Lower leg skin (tissue), 4 donors: ENCODE measurements around the gene GALR2. TPM values are rescaled to one million over a fixed set of nuclear protein-coding genes. Genes with fewer than 3 reads are reported as not detected.
"Not testable (repeated sequence)": the region's sequence is repeated elsewhere in the genome, so short reads cannot be mapped to it uniquely, and the experiment has no call there.

Experiments
- DNase-seq, 2 donors: peaks; one replicate each; pipeline ENCODE4 v3.0.0-alpha.2; 2019; ENCODE audit warnings: low spot score in 2 of 2
- H3K4me3 ChIP-seq: fragments of 200-600 bp; sonication (generic); 2 replicates; pipeline ENCODE4 v1.5.1; 2017; ENCODE audit warnings: mild to moderate bottlenecking, low read depth; ENCODE audit not compliant: poor library complexity, severe bottlenecking
- POLR2A ChIP-seq, 2 donors: fragments of 450-650 bp; IDR thresholded peaks; one replicate each; pipeline ENCODE4 v1.6.1; 2016 to 2017; ENCODE audit warnings: antibody characterized with exemption in 2 of 2, mild to moderate bottlenecking in 1 of 2, moderate library complexity in 1 of 2
- WGBS, 2 donors: methylation state at CpG; one replicate each; pipeline ENCODE4 v1.1.5; 2018; 5-methylcytosine and 5-hydroxymethylcytosine counted together
- intact Hi-C: fragments of 100-400 bp; cut with DNase I; formaldehyde crosslinking; loops from one replicate; pipeline ENCODE4 v1.15.0; 2023; ENCODE audit warnings: low total_unique reads
- total RNA-seq, 4 donors: library from RNA; depleted of rRNA; stranded (reverse); fragments of >200 nt; gene quantifications; one replicate each; pipeline ENCODE4 v1.1.0, GENCODE V29; 2016
- TF ChIP-seq, protein P1 (sequence below), 3 donors: fragments of 450-650 bp; IDR thresholded peaks; one replicate each; pipeline ENCODE4 v1.5.1; 2016; ENCODE audit warnings: antibody characterized with exemption in 3 of 3, mild to moderate bottlenecking in 3 of 3, moderate library complexity in 2 of 3

GALR2 gene
- total RNA-seq, 4 donors from 2014 or later: 0.17 to 0.97 TPM; not detected in 2

DNA sequence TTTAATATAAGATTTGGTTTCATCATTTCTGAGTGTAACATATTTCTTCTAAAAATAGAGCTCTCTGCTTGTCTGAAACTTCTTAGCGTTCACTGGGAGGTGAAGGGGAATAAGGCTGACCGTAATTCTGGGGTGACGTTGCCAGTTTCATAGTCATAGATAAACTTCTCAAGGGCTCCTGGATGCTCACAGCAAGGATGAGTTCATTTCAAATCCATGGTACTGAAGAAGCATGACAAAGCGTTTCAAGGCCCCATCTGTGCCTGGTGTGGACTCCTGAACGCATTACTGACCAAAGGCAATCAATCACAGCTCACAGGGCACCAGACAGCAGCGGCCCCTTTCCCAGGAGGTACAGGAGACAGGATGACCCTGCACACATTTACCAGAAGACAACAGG lies 35.5 kb upstream of the GALR2 start:
- DNase-seq: no peak
- intact Hi-C loops: no loop called here
- no peak overlapping the region for H3K4me3 ChIP-seq
- WGBS, 2 donors: 72 to 87% methylated on average over 6 of the region's 6 CpGs
- TF ChIP-seq POLR2A (IDR thresholded peaks at IDR 0.05): no peak
- TF ChIP-seq, protein P1, sequence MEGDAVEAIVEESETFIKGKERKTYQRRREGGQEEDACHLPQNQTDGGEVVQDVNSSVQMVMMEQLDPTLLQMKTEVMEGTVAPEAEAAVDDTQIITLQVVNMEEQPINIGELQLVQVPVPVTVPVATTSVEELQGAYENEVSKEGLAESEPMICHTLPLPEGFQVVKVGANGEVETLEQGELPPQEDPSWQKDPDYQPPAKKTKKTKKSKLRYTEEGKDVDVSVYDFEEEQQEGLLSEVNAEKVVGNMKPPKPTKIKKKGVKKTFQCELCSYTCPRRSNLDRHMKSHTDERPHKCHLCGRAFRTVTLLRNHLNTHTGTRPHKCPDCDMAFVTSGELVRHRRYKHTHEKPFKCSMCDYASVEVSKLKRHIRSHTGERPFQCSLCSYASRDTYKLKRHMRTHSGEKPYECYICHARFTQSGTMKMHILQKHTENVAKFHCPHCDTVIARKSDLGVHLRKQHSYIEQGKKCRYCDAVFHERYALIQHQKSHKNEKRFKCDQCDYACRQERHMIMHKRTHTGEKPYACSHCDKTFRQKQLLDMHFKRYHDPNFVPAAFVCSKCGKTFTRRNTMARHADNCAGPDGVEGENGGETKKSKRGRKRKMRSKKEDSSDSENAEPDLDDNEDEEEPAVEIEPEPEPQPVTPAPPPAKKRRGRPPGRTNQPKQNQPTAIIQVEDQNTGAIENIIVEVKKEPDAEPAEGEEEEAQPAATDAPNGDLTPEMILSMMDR (IDR thresholded peaks at IDR 0.05): no peak

DNA sequence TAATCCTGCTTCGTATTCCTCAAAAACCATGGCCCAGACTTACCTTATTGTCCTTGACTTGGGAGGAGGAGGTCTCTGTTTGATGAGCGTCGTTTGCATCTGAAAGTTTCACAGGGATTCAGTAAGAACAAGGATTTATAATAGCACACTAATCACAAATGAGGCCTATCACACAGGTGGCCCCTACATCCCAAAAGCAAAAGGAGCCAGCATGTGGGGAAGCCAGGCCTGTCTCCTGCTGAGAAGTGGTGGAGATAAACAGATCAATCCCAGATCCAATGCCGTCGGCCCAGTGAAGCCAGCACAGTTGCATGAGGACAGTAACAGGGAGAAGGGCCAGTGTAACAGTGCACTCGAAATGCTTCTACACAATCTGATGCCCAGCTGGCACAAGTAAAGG lies 34.2 kb upstream of the GALR2 start:
- no peak for DNase-seq
- 69 to 82% methylated on average over 6 of the region's 6 CpGs for WGBS, 2 donors
- TF ChIP-seq POLR2A (IDR thresholded peaks at IDR 0.05): no peak
- TF ChIP-seq, protein P1 (IDR thresholded peaks at IDR 0.05): no peak
- no peak overlapping the region for H3K4me3 ChIP-seq
- intact Hi-C loops: no loop called here

DNA sequence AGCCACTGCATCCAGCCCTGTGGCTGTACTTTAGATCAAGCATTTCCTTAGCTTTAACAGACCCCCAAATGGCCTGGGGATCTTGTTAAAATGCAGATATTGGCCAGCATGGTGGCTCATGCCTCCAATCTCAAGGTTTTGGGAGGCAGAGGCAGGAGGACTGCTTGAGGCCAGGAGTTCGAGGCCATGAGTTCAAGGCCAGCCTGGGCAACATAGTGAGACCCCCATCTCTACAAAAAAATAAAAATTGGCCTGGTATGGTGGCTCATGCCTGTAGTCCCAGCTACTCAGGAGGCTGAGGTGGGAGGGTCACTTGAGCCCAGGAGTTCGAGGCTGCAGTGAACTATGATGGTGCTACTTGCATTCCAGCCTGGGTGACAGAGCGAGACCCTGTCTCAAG lies 31.7 kb upstream of the GALR2 start:
- WGBS, 2 donors: 95 to 96% methylated on average over 3 of the region's 3 CpGs
- DNase-seq: not testable (repeated sequence)

DNA sequence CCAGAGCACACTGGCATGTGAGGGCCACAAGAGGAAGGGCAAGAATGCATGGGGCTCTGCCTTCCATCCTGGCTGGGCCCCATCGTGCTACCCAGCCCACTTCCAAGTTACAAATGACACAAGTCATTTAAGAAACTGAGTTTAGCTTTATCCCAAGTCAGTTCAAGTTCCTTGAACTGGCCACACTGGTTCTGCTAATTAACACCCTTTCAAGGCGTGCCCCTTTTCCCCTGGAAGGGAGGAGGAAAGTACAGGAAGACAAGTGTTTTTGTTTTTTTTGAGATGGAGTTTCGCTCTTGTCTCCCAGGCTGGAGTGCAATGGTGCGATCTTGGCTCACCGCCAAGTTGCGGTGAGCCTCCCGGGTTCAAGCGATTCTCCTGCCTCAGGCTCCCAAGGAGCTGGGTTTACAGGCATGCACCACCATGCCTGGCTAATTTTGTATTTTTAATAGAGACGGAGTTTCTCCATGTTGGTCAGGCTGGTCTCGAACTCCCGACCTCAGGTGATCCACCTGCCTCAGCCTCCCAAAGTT lies 30.0 kb upstream of the GALR2 start:
- intact Hi-C loops, H3K4me3 ChIP-seq: not testable (repeated sequence)

More for the DNA sequence above, 31.7 kb upstream of the GALR2 start:
- H3K4me3 ChIP-seq, intact Hi-C loops: not testable (repeated sequence)

DNA sequence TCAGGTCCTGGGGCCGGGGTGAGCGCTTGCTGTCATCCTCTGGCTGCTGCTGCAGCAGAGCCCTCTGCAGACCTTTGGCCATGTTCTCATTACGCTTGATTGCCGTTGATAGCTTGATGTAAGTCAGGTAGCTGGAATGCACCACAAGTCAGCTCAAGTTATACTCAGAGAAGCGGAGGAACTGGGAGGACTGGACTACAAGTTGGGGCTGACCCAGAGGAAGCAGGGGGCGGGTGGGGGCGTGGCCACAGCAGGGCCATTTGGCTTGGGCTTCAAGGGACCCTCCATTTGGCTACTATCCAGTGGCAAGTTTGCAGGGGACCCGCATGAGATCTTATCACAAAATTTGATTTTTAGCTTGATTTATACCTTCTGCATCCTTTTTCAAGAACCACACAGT lies 28.5 kb upstream of the GALR2 start:
- DNase-seq: no peak
- 73 to 85% methylated on average over 8 of the region's 8 CpGs for WGBS, 2 donors
- intact Hi-C loops: no loop called here
- TF ChIP-seq, protein P1 (IDR thresholded peaks at IDR 0.05): no peak
- no peak for TF ChIP-seq POLR2A (IDR thresholded peaks at IDR 0.05)
- no peak overlapping the region for H3K4me3 ChIP-seq

More for the DNA sequence above, 30.0 kb upstream of the GALR2 start:
- DNase-seq: not testable (repeated sequence)
- 39 to 57% methylated on average over 11 of the region's 11 CpGs for WGBS, 2 donors

DNA sequence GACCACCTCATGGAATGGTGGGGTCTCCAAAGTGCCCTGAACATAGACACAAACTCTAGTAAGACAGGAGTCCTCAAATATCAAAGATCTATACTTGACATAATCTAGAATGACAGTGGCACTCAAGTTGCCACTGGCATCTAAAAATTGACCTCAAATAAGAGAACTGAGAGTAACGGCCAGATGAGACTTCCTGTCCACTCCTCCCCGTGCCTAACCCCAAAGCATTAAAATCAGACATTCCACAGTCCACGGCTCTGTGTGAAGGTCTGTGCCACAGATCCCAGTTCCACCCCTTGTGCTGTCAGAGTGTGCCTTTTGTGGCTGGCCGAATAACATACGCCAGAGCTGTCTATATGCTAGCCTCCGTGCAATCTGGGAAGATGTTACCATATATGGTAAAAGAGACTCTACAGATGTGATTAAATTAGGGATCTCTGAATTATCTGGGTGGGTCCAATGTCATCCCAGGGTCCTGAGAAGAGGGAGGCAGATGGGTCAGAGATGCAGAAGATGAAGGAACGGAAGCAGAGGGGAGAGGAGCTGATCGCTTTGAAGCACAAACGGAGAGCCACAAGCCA lies 26.5 kb upstream of the GALR2 start:
- H3K4me3 ChIP-seq: no peak overlapping the region
- intact Hi-C loops: no loop called here
- no peak for DNase-seq
- TF ChIP-seq, protein P1 (IDR thresholded peaks at IDR 0.05): no peak
- no peak for TF ChIP-seq POLR2A (IDR thresholded peaks at IDR 0.05)
- WGBS, 2 donors: 76 to 87% methylated on average over 9 of the region's 9 CpGs

DNA sequence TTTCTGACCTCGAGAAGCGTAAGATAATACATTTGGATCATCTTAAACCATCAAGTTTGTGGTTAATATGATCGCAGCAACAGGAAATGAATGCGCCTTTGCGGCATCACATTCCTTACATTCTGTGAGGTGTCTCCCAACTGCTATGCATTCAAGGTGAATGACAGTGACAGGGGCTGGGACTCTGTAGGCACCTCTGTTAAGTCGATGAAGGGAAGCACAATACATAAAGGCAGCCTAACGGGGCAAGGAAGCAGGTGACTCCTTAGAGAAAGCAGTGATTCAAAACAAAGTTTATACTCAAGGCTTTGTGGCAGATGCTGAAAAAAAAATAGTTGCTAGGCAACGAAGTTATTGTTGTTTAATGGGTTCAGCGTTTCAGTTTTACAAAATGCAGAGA lies 25.9 kb upstream of the GALR2 start:
- WGBS, 2 donors: 72 to 79% methylated on average over 9 of the region's 9 CpGs
- intact Hi-C loops: no loop called here
- TF ChIP-seq POLR2A (IDR thresholded peaks at IDR 0.05): no peak
- TF ChIP-seq, protein P1 (IDR thresholded peaks at IDR 0.05): no peak
- no peak overlapping the region for H3K4me3 ChIP-seq
- DNase-seq: no peak
